ENCODE data around the gene YIF1A. TPM values are rescaled to one million over a fixed set of nuclear protein-coding genes. Genes with fewer than 3 reads are reported as not detected.

Gene YIF1A
- polyA plus RNA-seq, 1 donor from 2014 or later, result 51.2 TPM

DNA sequence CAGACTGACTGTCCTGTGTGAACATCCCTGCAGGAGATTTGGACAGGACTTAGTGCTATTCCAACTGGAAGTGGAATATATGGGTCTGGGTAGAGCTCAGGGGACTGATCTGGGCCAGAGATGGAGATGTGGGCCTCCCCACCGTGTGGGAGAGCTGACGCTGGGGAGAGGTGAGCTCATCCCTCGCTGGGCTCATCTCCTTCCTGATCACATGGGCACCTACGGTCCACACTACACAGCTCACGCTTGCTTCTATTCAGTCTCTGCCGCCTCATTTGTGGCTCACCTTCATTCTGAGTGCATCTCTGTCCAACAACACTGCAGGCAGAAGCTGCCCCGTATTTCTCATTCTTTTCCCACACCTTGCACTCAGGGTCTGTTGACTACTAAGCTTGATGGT is 37.1 kb downstream of the YIF1A start:
- no peaks in the 10 kb centered on the region for H3K36me3 ChIP-seq (ENCODE audit: insufficient read depth, low read length)
- H3K9me3 ChIP-seq (ENCODE audit: low read length), result no peaks in the 10 kb centered on the region
- H3K4me2 ChIP-seq (ENCODE audit: low read length), result no peak overlapping the region
- H2AFZ ChIP-seq (ENCODE audit: low read depth, low read length), result no peak overlapping the region
- no peaks in the 10 kb centered on the region for H3F3A ChIP-seq (ENCODE audit: insufficient read depth, low read length, poor library complexity, severe bottlenecking)
- no peaks in the 10 kb centered on the region for H3K9me2 ChIP-seq (ENCODE audit: insufficient read depth, low read length)
- H3K27ac ChIP-seq (ENCODE audit: low read length), result no peak overlapping the region
- TF ChIP-seq SMC3 (conservative IDR thresholded peaks at IDR 0.05; ENCODE audit: poor library complexity), result no peak
- TF ChIP-seq EP300 (conservative IDR thresholded peaks at IDR 0.05; ENCODE audit: poor library complexity, severe bottlenecking), result no peak
- no peak for TF ChIP-seq TAF1 (IDR thresholded peaks at IDR 0.05; ENCODE audit: low read depth)
- TF ChIP-seq, protein P1, sequence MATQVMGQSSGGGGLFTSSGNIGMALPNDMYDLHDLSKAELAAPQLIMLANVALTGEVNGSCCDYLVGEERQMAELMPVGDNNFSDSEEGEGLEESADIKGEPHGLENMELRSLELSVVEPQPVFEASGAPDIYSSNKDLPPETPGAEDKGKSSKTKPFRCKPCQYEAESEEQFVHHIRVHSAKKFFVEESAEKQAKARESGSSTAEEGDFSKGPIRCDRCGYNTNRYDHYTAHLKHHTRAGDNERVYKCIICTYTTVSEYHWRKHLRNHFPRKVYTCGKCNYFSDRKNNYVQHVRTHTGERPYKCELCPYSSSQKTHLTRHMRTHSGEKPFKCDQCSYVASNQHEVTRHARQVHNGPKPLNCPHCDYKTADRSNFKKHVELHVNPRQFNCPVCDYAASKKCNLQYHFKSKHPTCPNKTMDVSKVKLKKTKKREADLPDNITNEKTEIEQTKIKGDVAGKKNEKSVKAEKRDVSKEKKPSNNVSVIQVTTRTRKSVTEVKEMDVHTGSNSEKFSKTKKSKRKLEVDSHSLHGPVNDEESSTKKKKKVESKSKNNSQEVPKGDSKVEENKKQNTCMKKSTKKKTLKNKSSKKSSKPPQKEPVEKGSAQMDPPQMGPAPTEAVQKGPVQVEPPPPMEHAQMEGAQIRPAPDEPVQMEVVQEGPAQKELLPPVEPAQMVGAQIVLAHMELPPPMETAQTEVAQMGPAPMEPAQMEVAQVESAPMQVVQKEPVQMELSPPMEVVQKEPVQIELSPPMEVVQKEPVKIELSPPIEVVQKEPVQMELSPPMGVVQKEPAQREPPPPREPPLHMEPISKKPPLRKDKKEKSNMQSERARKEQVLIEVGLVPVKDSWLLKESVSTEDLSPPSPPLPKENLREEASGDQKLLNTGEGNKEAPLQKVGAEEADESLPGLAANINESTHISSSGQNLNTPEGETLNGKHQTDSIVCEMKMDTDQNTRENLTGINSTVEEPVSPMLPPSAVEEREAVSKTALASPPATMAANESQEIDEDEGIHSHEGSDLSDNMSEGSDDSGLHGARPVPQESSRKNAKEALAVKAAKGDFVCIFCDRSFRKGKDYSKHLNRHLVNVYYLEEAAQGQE (IDR thresholded peaks at IDR 0.05; ENCODE audit: borderline replicate concordance), result no peak
- TF ChIP-seq, protein P2, sequence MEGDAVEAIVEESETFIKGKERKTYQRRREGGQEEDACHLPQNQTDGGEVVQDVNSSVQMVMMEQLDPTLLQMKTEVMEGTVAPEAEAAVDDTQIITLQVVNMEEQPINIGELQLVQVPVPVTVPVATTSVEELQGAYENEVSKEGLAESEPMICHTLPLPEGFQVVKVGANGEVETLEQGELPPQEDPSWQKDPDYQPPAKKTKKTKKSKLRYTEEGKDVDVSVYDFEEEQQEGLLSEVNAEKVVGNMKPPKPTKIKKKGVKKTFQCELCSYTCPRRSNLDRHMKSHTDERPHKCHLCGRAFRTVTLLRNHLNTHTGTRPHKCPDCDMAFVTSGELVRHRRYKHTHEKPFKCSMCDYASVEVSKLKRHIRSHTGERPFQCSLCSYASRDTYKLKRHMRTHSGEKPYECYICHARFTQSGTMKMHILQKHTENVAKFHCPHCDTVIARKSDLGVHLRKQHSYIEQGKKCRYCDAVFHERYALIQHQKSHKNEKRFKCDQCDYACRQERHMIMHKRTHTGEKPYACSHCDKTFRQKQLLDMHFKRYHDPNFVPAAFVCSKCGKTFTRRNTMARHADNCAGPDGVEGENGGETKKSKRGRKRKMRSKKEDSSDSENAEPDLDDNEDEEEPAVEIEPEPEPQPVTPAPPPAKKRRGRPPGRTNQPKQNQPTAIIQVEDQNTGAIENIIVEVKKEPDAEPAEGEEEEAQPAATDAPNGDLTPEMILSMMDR (IDR thresholded peaks at IDR 0.05; ENCODE audit: poor library complexity, severe bottlenecking), result no peak
- TF ChIP-seq POLR2AphosphoS5 (IDR thresholded peaks at IDR 0.05), result no peak
- TF ChIP-seq EZH2 (IDR thresholded peaks at IDR 0.05; ENCODE audit: borderline replicate concordance, insufficient read depth, low read length, poor library complexity, severe bottlenecking), result no peak
- TF ChIP-seq MXI1 (conservative IDR thresholded peaks at IDR 0.05; ENCODE audit: poor library complexity, severe bottlenecking), result no peak
- no peak for TF ChIP-seq RAD21 (conservative IDR thresholded peaks at IDR 0.05)
- no peaks in the 10 kb centered on the region for H3K27me3 ChIP-seq (ENCODE audit: insufficient read depth, low read depth, low read length)
- H3K9ac ChIP-seq (ENCODE audit: low read length), result no peak overlapping the region
- no peak overlapping the region for H3K4me3 ChIP-seq (ENCODE audit: low read length)
- H3K79me2 ChIP-seq (replicated peaks; ENCODE audit: insufficient read depth, low read length), result no peaks in the 10 kb centered on the region
- H4K20me1 ChIP-seq (ENCODE audit: insufficient read depth), result no peaks in the 10 kb centered on the region

GRCh38 chr11:66248903-66249302 is 40.0 kb downstream of the YIF1A start:
- Histone ChIP-seq H4K20me1 (ENCODE audit: insufficient read depth) (no peaks in the 10 kb centered on the region), H3K4me2 (ENCODE audit: low read length) (no peak overlapping the region), H2AFZ (ENCODE audit: low read depth, low read length) (no peak overlapping the region), H3K4me3 (ENCODE audit: low read length) (no peak overlapping the region), H3K27ac (ENCODE audit: low read length) (no peak overlapping the region), H3K9me3 (ENCODE audit: low read length) (no peaks in the 10 kb centered on the region), H3F3A (ENCODE audit: insufficient read depth, low read length, poor library complexity, severe bottlenecking) (no peaks in the 10 kb centered on the region), H3K79me2 (replicated peaks; ENCODE audit: insufficient read depth, low read length) (no peaks in the 10 kb centered on the region), H3K9ac (ENCODE audit: low read length) (no peak overlapping the region), H3K9me2 (ENCODE audit: insufficient read depth, low read length) (no peaks in the 10 kb centered on the region), H3K27me3 (ENCODE audit: insufficient read depth, low read depth, low read length) (no peaks in the 10 kb centered on the region), H3K36me3 (ENCODE audit: insufficient read depth, low read length) (no peaks in the 10 kb centered on the region)
- no peak for TF ChIP-seq MXI1 (conservative IDR thresholded peaks at IDR 0.05; ENCODE audit: poor library complexity, severe bottlenecking)

DNA sequence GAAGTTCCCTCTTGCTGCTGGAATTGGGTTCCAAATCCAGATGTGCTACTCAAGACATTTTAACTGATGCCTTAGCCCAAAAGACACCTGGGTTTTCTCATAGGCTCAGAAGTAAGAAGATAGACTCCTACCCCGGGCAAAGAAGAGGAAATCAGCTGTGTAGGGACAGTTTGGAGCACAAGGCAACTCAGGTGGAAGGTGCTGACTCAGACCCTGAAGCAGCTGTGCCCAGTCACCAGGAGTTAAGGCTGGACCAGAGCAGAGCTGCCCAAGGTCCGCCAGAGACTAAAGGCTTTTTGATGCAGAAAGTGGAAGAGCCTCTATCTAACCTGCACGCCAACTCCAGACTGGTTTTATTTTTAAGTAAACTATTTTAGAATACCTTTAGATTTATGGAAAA is 41.1 kb downstream of the YIF1A start:
- no peaks in the 10 kb centered on the region for H3K79me2 ChIP-seq (replicated peaks; ENCODE audit: insufficient read depth, low read length)

More for the DNA sequence above, 41.1 kb downstream of the YIF1A start:
- no peak overlapping the region for H3K4me3 ChIP-seq (ENCODE audit: low read length)
- no peaks in the 10 kb centered on the region for H3K36me3 ChIP-seq (ENCODE audit: insufficient read depth, low read length)
- no peak overlapping the region for H2AFZ ChIP-seq (ENCODE audit: low read depth, low read length)
- no peak overlapping the region for H3K9ac ChIP-seq (ENCODE audit: low read length)
- no peaks in the 10 kb centered on the region for H3K9me3 ChIP-seq (ENCODE audit: low read length)
- no peaks in the 10 kb centered on the region for H3K9me2 ChIP-seq (ENCODE audit: insufficient read depth, low read length)
- no peaks in the 10 kb centered on the region for H3K27me3 ChIP-seq (ENCODE audit: insufficient read depth, low read depth, low read length)
- no peaks in the 10 kb centered on the region for H3F3A ChIP-seq (ENCODE audit: insufficient read depth, low read length, poor library complexity, severe bottlenecking)
- TF ChIP-seq, protein P1 (IDR thresholded peaks at IDR 0.05; ENCODE audit: borderline replicate concordance), result no peak
- TF ChIP-seq SMC3 (conservative IDR thresholded peaks at IDR 0.05; ENCODE audit: poor library complexity) (no peak), TAF1 (IDR thresholded peaks at IDR 0.05; ENCODE audit: low read depth) (no peak), MXI1 (conservative IDR thresholded peaks at IDR 0.05; ENCODE audit: poor library complexity, severe bottlenecking) (no peak), EP300 (conservative IDR thresholded peaks at IDR 0.05; ENCODE audit: poor library complexity, severe bottlenecking) (no peak), POLR2AphosphoS5 (IDR thresholded peaks at IDR 0.05) (no peak), RAD21 (conservative IDR thresholded peaks at IDR 0.05) (no peak), EZH2 (IDR thresholded peaks at IDR 0.05; ENCODE audit: borderline replicate concordance, insufficient read depth, low read length, poor library complexity, severe bottlenecking) (no peak)
- TF ChIP-seq, protein P2 (IDR thresholded peaks at IDR 0.05; ENCODE audit: poor library complexity, severe bottlenecking), result no peak
- H3K27ac ChIP-seq (ENCODE audit: low read length), result no peak overlapping the region
- H3K4me2 ChIP-seq (ENCODE audit: low read length), result no peak overlapping the region
- H4K20me1 ChIP-seq (ENCODE audit: insufficient read depth), result no peaks in the 10 kb centered on the region

Measured in neural cell (in vitro differentiated cells).